Activated naive CD8-positive, alpha-beta T cell treated with anti-CD3 and anti-CD28 coated beads, Interleukin-2, amount 50 U/mL, for 24 hours (primary cell): ENCODE data around the gene KMT2E.
A peak's percentile ranks its signal among the peaks of the same experiment; 100 is the strongest.

ENCODE experiments used
- ATAC-seq: fragments of 150-1000 bp; cut with Tn5 transposase; one replicate; pipeline ENCODE4 v1.10.0; 2021
- DNase-seq: peaks from one replicate; pipeline ENCODE4 v3.0.0; 2021
- H3K27ac Mint-ChIP-seq: one replicate; pipeline ENCODE4 v1.8.0; 2021; ENCODE audit warnings: mild to moderate bottlenecking, mixed read lengths
- H3K27me3 Mint-ChIP-seq: one replicate; pipeline ENCODE4 v1.8.0; 2021; ENCODE audit warnings: mixed read lengths
- H3K36me3 Mint-ChIP-seq: one replicate; pipeline ENCODE4 v1.8.0; 2021; ENCODE audit warnings: low read depth, mixed read lengths
- H3K4me1 Mint-ChIP-seq: one replicate; pipeline ENCODE4 v1.8.0; 2021; ENCODE audit warnings: mixed read lengths
- H3K4me3 Mint-ChIP-seq: one replicate; pipeline ENCODE4 v1.8.0; 2021; ENCODE audit warnings: mild to moderate bottlenecking, moderate library complexity, mixed read lengths
- H3K9me3 Mint-ChIP-seq: one replicate; pipeline ENCODE4 v1.8.0; 2021; ENCODE audit warnings: mixed read lengths

KMT2E gene

DNA sequence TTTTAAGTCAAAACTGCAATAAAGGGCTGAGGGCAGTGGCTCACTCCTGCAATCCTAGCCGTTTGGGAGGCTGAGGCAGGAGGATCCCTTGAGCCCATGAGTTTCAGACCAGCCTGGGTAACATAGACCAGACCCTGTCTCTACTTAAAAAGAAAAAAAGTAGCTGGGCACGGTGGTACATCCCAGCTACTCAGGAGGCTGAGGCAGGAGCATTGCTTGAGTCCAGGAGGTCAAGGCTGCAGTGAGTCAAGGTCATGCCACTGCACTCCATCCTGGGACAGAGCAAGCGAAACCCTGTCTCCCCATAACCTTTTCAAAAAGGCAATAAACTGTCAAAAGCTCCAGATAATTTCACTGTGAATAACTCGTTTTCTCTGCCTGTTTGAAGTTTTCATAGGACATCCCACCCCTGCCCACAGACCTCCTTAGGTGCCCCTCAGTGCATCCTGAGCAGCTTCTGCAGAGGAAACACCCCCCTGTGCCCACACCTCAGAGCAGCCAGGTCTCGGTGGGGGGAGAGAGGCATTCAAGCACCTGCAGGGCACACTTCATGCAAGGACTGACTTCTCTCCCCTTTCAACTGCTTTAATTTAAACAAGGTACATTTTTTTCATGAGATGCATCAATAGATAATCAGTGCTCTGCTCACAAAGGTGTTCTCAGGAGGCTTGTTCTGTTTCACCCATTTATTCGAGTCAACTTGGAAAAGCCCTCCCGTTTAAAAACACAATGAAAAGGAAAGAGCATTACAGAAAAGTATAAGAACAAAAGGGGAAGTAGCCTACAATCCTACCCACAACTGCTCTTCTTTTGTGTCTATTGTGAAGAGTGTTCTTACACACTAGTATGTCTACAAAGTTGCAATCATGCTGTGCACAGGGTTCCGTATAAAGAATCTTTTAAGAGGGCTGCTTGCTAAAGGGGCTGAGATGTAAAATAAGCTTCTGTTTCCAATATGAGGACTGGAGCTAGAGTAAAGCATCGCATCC lies 104.9 kb downstream of the KMT2E start:
- peaks cover 19% of the 10 kb centered on the region for H3K4me1 Mint-ChIP-seq
- no peaks in the 10 kb centered on the region for H3K9me3 Mint-ChIP-seq
- H3K27ac Mint-ChIP-seq: no peak overlapping the region
- no peak overlapping the region for H3K4me3 Mint-ChIP-seq
- H3K36me3 Mint-ChIP-seq: peaks cover 29% of the 10 kb centered on the region
- DNase-seq (no peak), ATAC-seq (peak; percentile 43)
- no peaks in the 10 kb centered on the region for H3K27me3 Mint-ChIP-seq

DNA sequence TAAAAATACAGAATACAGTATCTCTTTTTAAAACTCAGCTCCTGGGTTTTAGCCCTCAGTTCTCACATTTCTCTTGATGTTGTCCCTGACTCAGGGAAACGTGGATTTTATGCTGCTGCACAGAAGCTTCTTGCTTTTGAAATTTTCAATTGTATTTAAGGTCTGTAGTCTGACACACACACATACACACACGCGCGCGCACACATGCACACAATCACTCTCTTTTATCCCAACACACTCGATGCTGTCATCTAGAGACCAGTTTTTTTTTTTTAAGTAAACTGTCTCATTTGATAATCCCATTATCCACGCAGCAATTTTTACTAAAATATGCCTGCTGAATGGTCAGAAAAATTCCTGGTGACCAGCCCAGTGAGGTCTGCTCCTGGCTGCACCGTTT lies 108.6 kb downstream of the KMT2E start:
- H3K36me3 Mint-ChIP-seq: peaks cover 9% of the 10 kb centered on the region
- DNase-seq (no peak), ATAC-seq (no peak)
- no peaks in the 10 kb centered on the region for H3K27me3 Mint-ChIP-seq
- H3K4me1 Mint-ChIP-seq: peaks cover 32% of the 10 kb centered on the region
- no peak overlapping the region for H3K4me3 Mint-ChIP-seq
- H3K27ac Mint-ChIP-seq: no peak overlapping the region
- no peaks in the 10 kb centered on the region for H3K9me3 Mint-ChIP-seq

DNA sequence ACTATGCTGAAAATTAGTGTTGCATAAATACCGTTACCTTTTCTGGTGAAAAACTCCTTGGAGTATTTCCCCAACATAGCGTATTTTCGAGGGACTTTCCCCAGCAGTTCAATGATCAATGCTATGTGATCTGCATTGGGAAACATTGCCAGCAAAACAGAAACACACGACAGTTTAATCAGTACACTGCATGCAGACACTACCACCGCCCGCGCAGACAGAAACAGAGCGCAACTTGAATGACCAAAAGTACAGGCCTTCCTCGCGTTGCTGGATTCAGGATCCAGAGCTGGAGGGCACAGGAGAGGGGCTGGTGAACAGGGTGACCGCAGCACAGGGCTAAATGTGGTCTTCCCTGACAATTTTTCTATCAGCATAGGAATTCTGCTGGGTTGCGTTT lies 111.7 kb downstream of the KMT2E start:
- peaks cover 20% of the 10 kb centered on the region for H3K4me1 Mint-ChIP-seq
- H3K4me3 Mint-ChIP-seq: no peak overlapping the region
- DNase-seq (no peak), ATAC-seq (no peak)
- H3K27ac Mint-ChIP-seq: no peak overlapping the region
- no peaks in the 10 kb centered on the region for H3K27me3 Mint-ChIP-seq
- peaks cover 16% of the 10 kb centered on the region for H3K36me3 Mint-ChIP-seq
- H3K9me3 Mint-ChIP-seq: no peaks in the 10 kb centered on the region

DNA sequence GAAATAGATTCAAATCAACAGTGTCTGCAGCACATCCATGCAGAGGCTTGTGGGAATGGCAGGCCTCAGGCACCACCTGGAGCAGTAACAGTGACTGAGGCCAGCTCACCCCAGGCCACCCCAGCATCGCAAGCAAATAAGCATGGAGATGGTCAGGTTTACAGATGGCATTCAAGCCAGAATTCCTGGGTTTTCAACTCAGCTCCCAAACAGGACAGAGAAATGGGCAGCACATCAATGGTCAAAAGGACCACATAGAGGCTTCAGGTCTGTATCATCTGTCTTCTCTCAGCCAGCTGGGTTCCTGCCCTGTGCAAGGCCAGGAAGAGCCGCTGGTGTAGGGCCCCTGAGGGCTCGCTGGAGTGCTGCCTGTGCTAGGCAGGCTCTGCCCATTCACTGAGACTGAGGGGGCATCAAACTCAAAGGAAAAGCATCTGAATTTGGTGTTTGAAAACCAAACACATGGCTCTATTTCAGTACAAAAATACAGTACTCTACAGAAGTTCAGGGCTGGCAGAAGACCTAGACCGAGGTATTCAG lies 112.5 kb downstream of the KMT2E start:
- ATAC-seq (no peak), DNase-seq (no peak)
- no peak overlapping the region for H3K4me3 Mint-ChIP-seq
- peak overlapping the region; percentile 17 for H3K27ac Mint-ChIP-seq
- H3K4me1 Mint-ChIP-seq: peaks cover 28% of the 10 kb centered on the region
- peaks cover 16% of the 10 kb centered on the region for H3K36me3 Mint-ChIP-seq
- no peaks in the 10 kb centered on the region for H3K9me3 Mint-ChIP-seq
- H3K27me3 Mint-ChIP-seq: no peaks in the 10 kb centered on the region

DNA sequence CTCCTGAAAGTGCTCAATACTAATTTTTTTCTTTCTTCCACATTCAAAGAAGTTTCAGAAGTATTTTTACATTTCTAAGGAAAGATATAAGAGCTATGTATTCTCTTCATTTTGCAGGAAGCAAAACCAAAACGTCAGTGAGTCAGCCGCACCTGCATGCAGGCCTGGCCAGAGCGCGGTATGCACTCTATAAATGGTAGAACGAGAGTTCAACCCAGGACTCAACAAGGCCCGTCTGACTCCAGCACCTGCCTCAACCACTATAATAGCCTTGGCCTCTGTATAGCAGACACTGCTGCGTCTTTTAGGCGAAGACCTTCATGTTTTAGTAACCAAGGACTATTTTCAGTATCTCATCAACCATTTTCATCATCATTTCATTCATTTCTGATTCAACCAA lies 113.2 kb downstream of the KMT2E start:
- Mint-ChIP-seq H3K9me3 (no peaks in the 10 kb centered on the region), H3K27ac (no peak overlapping the region), H3K4me1 (peaks cover 34% of the 10 kb centered on the region), H3K27me3 (no peaks in the 10 kb centered on the region), H3K36me3 (peaks cover 16% of the 10 kb centered on the region), H3K4me3 (no peak overlapping the region)
- DNase-seq (no peak), ATAC-seq (peak; percentile 29)

DNA sequence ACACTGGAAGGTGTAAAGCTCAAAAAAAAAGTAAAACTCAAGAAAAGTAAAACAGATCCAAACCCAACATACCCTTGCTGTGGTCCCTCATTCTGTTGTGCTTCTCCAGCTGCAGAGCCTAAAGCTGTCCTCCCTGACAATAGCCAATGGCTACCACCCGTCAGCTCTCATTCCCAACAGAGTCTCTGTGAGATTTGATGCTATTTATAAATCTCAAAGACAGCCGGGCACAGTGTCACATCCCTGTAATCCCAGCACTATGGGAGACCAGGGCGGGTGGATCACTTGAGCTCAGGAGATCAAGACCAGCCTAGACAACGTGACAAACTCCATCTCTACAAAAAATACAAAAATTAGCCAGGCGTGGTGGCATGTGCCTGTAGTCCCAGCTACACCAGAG lies 116.0 kb downstream of the KMT2E start:
- no peak for DNase-seq
- Mint-ChIP-seq H3K27me3 (no peaks in the 10 kb centered on the region), H3K4me1 (peaks cover 35% of the 10 kb centered on the region), H3K4me3 (no peak overlapping the region), H3K36me3 (peaks cover 17% of the 10 kb centered on the region), H3K9me3 (no peaks in the 10 kb centered on the region), H3K27ac (no peak overlapping the region)
- no peak for ATAC-seq

DNA sequence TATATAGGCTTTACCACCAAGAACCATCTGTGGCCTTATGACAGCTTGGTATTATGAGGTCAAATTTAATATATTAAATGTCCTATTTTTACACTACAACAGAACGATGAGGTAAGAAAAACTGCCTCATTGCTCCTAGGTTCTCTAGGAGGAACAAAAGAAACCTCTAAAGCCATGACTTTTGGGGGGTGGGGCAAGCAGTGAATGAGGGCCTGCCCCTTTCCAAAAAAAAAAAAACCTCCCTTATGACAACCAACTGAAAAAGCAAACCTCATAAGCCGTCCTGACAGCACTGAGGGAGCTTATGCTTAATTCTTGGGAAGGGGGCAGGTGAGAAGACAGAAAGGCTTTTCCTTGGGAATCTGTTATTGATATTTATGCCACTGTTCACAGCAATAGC lies 116.6 kb downstream of the KMT2E start:
- Mint-ChIP-seq H3K4me1 (peaks cover 35% of the 10 kb centered on the region), H3K36me3 (peaks cover 15% of the 10 kb centered on the region), H3K9me3 (no peaks in the 10 kb centered on the region), H3K27me3 (no peaks in the 10 kb centered on the region), H3K27ac (no peak overlapping the region), H3K4me3 (no peak overlapping the region)
- ATAC-seq (no peak), DNase-seq (no peak)

DNA sequence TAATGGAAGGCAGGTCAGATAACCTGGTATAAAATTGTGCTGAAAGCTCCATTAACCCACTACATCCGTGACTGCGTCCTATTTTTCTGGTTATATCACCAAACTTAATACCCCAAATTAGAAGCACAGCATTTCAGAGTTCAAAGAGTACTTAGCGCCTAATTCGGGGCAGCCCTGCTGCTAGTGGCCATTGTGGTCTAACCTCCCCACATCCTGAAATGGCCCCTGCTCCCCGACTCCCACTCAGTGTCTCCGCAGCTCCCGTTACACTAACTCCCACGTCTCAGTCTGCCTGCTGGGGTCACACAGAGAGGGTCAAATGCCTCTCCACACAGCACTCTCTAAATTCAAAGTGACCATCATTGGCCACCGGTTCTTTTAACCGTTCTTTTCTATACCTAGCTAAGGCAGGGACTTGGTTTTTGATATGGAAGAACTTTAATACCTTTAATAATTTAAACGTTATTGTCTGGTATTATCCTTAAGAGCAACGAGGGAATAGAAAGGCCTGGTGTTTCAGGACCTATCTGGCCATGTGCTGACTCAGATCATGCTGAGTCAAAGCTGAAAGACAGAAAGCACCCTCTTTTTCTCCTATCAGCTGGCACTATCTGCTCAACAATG lies 117.1 kb downstream of the KMT2E start:
- H3K36me3 Mint-ChIP-seq: peaks cover 13% of the 10 kb centered on the region
- no peaks in the 10 kb centered on the region for H3K9me3 Mint-ChIP-seq
- no peaks in the 10 kb centered on the region for H3K27me3 Mint-ChIP-seq
- peak overlapping the region; percentile 64 for H3K27ac Mint-ChIP-seq
- ATAC-seq: peak; percentile 34
- no peak overlapping the region for H3K4me3 Mint-ChIP-seq
- H3K4me1 Mint-ChIP-seq: peaks cover 34% of the 10 kb centered on the region
- no peak for DNase-seq

DNA sequence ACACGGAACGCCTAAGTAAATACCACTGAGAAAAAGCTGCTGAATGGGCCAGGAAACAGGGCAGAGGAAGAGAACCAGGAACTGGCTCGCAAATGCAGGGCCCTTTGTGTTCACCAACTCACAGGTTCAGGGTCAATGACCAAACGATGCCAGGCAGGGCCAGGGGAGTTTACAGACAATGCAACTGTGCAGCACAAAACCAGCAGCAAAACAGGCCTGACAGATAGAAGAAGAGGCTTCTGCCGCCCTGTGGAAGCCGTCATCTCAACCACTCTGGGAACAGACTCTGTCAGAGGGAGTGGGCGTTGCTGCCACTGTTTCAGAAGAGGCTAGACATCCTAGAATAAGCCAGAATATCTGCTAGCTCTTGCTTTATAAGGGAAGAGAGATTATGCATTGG lies 117.9 kb downstream of the KMT2E start:
- Mint-ChIP-seq H3K36me3 (peaks cover 11% of the 10 kb centered on the region), H3K9me3 (no peaks in the 10 kb centered on the region), H3K4me1 (peaks cover 29% of the 10 kb centered on the region), H3K27ac (peak overlapping the region; percentile 39), H3K27me3 (no peaks in the 10 kb centered on the region), H3K4me3 (no peak overlapping the region)
- DNase-seq: no peak
- ATAC-seq: peak; percentile 34

DNA sequence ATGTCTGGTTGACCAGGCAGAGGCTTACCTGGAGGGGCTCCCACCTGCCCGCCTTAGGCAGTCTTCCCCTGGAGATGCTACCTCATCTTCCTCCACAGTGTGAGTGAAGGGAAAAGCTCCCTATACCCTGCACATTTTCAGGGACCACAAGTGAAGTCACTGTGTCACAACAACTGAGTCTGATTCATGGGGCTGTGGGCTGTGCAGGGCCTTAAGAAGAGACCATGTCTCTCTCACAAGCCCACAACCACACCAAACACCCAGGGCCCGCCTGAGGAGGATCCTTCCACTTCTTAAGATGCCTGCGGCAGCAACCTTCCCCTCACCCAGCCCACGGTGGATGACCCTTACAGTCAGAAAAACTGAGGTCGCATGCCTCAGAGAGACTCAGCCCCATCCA lies 118.3 kb downstream of the KMT2E start:
- no peaks in the 10 kb centered on the region for H3K27me3 Mint-ChIP-seq
- DNase-seq (no peak), ATAC-seq (peak; percentile 57)
- H3K36me3 Mint-ChIP-seq: peaks cover 11% of the 10 kb centered on the region
- peaks cover 25% of the 10 kb centered on the region for H3K4me1 Mint-ChIP-seq
- H3K9me3 Mint-ChIP-seq: no peaks in the 10 kb centered on the region
- no peak overlapping the region for H3K27ac Mint-ChIP-seq
- H3K4me3 Mint-ChIP-seq: no peak overlapping the region

DNA sequence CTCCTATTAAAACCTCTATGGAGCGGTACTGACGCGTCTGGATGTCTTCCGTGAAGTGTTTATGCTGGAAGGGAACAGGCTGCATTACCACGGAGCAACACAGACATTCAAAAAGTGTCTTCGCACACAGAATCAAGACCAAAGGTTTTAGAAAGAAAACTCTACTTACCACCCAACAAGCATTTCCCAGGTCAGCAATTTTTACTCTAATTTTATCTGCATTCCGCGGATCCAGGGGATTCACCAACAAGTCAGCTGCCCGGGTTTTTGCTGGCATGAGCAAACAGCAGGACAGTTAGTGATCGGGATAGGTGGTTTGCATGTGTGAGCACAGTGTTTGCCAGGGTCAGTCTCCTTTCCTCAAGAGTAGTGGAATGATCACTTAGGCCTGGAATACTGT lies 118.8 kb downstream of the KMT2E start:
- Mint-ChIP-seq H3K4me3 (no peak overlapping the region), H3K27ac (no peak overlapping the region), H3K4me1 (peaks cover 20% of the 10 kb centered on the region), H3K36me3 (peaks cover 11% of the 10 kb centered on the region), H3K27me3 (no peaks in the 10 kb centered on the region), H3K9me3 (no peaks in the 10 kb centered on the region)
- no peak for ATAC-seq
- no peak for DNase-seq

DNA sequence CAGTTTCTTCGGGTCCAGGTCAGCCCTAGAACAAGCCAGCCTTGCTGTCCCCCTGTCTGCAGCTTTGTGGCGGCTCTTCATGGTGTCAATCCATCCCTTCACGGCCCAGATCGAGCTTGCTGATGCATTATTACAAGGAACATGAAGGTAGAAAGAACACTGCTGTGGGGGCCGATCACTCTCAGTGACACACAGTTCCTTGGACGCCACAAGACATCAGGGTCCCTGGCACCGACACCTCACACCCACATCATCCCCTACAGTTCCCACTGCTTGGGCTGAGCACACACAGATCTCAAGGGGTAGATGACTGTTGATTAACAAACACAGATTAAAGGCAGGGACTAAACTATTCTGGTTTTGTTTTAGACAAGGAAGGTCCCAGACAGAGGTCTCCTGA lies 119.4 kb downstream of the KMT2E start:
- Mint-ChIP-seq H3K36me3 (peaks cover 15% of the 10 kb centered on the region), H3K4me1 (peaks cover 19% of the 10 kb centered on the region), H3K27ac (no peak overlapping the region), H3K4me3 (no peak overlapping the region), H3K9me3 (no peaks in the 10 kb centered on the region), H3K27me3 (no peaks in the 10 kb centered on the region)
- ATAC-seq (no peak), DNase-seq (no peak)

DNA sequence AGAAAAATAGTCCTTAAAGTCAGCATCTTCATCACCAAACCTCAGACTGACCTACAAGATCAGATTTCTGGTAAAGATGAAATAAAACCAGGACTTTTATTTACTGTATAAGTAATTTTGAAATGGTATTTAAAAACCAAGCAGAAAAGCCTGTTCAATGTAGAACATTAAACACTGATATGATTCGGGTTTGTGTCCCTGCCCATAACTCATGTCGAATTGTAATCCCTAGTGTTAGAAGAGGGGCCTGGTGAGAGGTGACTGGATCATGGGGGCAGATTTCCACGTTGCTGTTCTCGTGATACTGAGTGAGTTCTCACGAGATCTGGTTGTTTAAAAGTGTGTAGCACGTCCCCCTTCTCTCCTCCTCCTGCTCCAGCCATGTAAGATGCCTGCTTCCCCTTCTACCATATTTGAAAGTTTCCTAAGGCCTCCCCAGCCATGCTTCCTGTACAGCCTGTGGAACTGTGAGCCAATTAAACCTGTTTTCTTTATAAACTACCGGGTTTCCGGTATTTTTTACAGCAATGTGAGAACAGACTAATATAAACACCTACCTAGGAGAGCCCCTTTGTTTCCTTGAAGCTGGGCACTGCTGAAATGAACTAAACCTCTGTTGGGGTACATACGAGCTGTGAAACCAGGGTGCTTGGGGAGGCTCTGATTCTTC lies 120.1 kb downstream of the KMT2E start:
- Mint-ChIP-seq H3K9me3 (no peaks in the 10 kb centered on the region), H3K36me3 (peaks cover 15% of the 10 kb centered on the region), H3K4me3 (no peak overlapping the region), H3K27me3 (no peaks in the 10 kb centered on the region), H3K4me1 (peaks cover 19% of the 10 kb centered on the region), H3K27ac (no peak overlapping the region)
- DNase-seq: no peak
- no peak for ATAC-seq

DNA sequence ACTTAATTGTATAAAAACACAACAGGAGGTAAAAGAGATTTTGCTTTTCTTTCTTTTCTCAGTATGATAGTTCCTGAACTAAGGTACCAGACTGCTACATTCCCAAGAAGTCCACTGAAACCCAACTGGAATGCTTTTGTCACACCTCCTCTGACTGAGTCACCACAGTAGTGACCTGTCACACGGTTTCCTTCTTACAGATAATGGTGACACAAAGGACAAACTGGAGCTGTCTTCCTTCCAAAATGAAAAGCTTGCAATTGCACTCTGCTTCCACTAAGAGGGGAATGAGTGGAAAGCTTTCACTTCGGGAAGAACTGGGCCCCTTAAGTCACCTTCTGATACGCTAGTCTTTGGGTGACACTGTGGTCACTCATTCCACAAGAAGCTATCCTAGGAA lies 122.2 kb downstream of the KMT2E start:
- H3K9me3 Mint-ChIP-seq: no peaks in the 10 kb centered on the region
- DNase-seq: no peak
- no peak overlapping the region for H3K27ac Mint-ChIP-seq
- peak; percentile 35 for ATAC-seq
- no peak overlapping the region for H3K4me3 Mint-ChIP-seq
- H3K27me3 Mint-ChIP-seq: no peaks in the 10 kb centered on the region
- peaks cover 11% of the 10 kb centered on the region for H3K36me3 Mint-ChIP-seq
- H3K4me1 Mint-ChIP-seq: peaks cover 12% of the 10 kb centered on the region
